T-helper 1 cell treated with Interleukin-12 subunit alpha and Interleukin-12 subunit beta and Interleukin-4 antibody, amounts not matched to agents 30 ng/mL and 1 ng/mL, for 36 hours (primary cell): Measurements from ENCODE around the gene LMCD1. TPM values are rescaled to one million over a fixed set of nuclear protein-coding genes. Genes with fewer than 3 reads are reported as not detected.

Experiments used
- intact Hi-C: fragments of 100-400 bp; cut with micrococcal nuclease; formaldehyde crosslinking; loops from one replicate; pipeline ENCODE4 v1.15.1; 2024
- total RNA-seq: library from RNA; stranded (reverse); gene quantifications from 2 replicates; pipeline ENCODE4 v1.2.3, GENCODE V29; 2022

LMCD1 gene
- total RNA-seq, 1 donor from 2014 or later = 0.59 TPM

DNA sequence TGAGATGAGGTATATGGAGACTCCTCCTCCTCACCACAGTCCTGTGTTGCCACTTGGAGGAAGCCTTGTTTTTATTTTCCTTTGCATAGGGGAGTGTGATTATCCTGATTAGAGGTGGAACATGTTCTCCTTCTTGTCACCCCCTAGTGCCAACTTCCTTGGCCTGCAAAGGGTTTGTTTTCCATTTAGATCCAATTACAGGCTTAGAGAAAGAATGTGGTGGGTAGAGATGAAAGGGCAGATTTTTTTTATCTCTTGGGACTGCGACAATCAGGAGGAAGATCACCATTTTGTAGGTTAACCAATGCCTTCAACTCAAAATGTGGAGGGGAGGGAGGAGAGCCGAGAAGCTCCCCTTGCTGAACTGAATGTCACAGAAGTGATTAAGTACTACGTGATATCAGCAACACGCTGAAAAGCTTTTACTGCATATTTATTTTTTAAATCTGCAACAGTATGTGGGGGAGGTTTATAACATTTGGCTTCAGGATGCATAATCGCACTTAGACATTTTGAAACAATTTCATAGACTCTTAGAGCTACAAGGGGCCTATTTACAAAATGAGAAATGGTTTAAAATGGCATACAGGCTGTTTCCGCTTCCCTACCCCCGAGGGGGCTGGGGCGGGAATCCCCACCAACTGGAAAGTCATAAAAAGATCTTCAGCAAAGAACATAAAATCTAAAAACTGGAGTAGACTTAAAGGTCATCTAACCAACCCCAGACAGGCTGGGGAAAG, 2.4 kb downstream of the LMCD1 start:
- intact Hi-C loops = no loop called here

DNA sequence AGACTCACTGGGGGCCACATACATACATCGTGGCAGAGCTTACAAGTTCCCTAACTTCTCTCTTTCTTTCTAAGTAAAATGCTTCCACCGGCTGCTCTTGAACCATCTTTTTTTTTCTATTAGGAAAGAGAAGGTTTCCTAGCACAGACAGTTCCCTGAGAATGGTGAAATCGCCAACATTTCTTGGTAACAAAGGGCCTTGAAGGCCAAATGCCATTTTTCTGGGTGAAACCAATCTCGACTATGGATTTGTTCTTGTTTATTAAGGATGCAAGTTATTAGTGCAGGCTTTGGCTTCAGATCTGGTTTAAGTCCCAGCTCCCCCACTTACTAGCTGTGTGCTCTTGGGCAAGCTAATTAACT, 3.0 kb downstream of the LMCD1 start:
- intact Hi-C loops = no loop called here

- intact Hi-C loops = no loop called here
Measured at GRCh38 chr3:8505621-8506020, 4.0 kb downstream of the LMCD1 start.

DNA sequence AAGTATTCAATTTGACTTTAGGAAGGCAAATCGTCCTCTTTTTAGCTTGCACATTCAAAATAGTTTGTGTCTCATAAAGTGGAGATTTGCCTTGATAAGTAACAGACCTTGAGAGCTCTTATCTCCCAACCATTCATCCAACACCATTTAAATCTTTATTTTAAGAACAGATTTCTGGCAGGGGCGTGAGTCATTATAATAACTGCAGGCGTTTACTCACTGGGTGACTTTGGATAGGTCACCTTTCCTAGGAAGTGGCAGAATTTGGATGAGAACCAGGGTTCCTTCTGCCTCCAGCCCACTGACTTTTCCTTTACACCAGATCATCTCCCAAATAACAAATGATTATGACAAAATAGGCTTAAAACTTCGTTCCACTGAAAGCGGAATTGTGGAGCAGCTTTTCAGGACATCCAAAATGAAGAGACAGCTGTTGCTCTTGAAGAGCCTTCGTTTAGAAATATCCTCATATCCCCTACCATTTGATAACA, 5.0 kb downstream of the LMCD1 start:
- intact Hi-C loops = no loop called here

- intact Hi-C loops = no loop called here
Measured at GRCh38 chr3:8507496-8507895, 5.9 kb downstream of the LMCD1 start.

DNA sequence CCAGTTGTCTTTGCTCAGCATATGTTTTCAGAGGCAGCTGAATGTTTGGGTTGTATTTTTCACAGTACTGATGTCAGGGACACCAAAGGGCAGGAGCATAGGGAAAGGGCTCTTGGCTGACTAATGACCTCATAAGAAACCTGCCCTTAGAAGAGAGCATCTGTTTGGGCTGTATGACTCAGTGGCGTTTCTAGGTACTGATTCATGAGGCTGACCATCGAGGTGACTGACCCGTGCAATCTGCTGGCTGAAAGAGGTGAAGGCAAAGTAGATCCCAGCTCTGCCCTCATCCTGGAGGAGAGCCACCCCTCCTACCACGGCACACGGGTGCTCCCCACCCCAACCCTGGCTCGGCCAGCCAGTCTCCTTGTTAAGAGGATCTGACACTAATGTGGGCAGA, 8.3 kb downstream of the LMCD1 start:
- intact Hi-C loops = no loop called here

DNA sequence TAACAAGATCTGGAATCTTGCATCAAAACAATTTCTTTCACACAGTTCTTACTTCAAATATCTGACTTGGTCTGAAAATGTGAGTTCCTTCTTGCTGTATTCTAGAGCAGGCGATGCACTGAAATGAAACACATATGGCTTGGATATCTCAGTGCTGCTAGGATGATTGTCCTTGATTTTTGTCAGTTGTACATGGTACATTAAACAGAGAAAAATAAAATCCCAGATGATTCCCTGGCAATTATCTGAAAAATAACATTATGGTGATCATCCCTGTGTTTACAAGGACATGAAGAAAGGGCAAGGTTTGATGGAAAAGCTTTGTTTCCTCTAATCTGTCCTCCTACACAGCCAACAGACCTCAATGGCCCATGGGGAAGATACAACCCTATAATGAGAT, 10.6 kb downstream of the LMCD1 start:
- intact Hi-C loops = no loop called here

DNA sequence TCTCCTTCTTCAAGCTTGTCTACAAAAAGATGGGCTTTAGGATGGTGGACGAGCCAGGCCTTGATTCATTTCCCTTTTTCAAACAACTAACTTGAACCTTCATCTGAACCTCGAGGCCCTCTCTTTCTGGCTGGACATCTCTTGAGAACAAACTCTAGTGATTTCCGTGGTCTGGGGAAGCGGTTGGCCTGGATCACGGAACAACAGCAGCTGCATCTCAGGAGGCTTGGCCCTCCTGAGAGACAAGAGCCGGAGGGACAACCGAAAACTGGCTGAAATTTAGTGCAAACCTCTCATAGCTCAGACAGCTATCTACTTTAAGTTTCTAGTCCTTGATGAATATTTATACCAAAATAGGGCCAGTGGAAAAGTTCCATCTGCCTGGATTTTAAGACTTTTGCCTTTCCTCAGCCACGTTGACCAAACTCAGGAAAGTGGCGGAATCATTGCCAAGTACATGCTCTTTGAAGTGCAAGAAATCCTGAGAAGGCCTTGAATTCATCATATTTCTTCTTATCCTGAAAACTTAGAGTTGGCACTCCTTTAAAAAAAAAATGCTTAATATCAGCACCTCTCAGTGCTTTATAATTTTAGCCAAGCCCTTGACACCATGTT, 14.5 kb downstream of the LMCD1 start:
- intact Hi-C loops = no loop called here

DNA sequence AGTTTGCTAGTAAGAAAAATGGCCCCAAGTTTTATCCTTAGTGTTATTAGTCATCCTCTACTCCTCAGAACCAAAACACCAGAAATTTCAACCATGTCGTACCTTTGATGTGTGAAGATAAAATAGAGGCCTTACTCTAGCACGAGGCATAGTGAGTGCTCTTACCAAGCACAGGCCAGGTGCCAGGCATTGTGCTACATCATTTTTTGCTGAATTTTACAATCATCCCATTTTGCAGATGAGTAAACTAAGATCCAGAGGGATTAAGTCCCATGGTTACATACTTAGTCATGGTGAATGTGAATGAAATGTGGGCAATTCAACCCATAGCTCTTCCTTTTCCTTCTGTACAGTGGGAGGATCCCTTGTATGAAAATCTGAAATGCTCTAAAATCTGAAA, 15.2 kb downstream of the LMCD1 start:
- intact Hi-C loops = no loop called here

DNA sequence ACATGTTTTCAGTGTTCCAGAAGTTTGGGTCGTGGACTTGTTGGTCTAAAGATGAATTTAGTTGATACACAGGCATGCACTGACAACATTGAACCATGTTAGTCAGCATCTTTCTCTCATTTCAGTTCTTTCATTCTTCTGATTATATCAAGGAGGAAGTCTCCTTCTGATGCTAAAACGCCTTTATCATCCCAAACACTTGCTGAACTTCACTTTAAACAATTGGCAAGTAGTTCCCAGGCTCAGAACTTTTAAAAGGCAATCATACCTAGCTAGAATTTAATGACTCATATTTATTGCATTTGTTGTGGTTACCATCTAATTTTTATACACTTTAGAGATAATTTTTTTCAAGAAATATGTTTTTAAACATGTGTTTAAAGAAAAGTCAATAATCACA, 15.9 kb downstream of the LMCD1 start:
- intact Hi-C loops = no loop called here

GRCh38 chr3:8518138-8518537, 16.5 kb downstream of the LMCD1 start:
- intact Hi-C loops = no loop called here

- intact Hi-C loops = no loop called here
Measured at GRCh38 chr3:8519156-8519555, 17.5 kb downstream of the LMCD1 start.

- intact Hi-C loops = no loop called here
Measured at GRCh38 chr3:8519774-8520448, 18.3 kb downstream of the LMCD1 start.

DNA sequence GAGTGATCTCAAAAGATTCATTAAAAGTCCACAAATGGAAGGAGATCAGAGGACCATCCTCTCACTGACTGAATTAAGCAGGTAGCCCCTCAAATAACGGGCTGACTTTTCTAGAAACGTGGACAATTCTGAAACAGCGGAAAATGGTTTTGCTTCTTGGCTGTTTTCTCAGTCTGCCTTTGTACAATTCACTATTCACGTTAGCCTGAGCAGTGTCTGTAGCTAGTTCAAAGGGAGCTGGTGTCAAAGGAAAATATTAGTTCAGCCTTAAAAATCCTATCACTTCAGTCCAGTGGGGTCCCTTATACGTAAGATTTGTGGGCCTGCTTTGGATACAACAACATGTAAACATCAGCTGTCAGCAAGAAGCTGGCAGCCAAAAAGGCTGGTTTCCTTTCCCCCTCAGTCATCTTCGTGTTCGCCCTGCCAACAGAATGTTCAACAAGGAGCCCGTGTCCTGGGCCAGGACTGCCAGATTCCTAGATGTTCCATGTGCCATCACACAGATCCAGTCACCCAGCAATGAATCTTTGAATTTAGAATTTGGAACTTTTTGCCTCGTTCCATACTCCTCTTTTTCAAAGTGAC, 19.3 kb downstream of the LMCD1 start:
- intact Hi-C loops = no loop called here

GRCh38 chr3:8523041-8523440, 21.4 kb downstream of the LMCD1 start:
- intact Hi-C loops = no loop called here

DNA sequence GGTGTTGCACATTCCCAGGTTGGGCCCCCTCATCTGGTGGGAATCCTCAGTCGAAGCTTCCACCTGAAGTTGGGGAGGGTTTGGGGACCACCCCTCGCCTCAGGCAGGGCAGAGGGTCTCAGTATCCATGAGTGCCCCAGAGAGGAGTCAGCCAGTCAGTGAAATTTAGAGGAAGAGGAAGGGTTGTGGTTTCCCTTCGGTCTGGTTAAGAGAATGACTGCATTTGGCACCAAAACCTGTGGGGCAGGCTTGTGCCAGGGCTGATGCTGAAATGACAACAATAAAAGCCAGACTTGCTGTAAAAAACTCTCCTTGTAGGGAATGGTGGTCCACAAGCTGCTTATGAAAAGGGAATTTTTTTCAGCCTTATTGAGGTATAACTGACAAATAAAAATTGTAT, 22.6 kb downstream of the LMCD1 start:
- intact Hi-C loops = no loop called here

- intact Hi-C loops = no loop called here
Measured at GRCh38 chr3:8524656-8525399, 23.2 kb downstream of the LMCD1 start.

DNA sequence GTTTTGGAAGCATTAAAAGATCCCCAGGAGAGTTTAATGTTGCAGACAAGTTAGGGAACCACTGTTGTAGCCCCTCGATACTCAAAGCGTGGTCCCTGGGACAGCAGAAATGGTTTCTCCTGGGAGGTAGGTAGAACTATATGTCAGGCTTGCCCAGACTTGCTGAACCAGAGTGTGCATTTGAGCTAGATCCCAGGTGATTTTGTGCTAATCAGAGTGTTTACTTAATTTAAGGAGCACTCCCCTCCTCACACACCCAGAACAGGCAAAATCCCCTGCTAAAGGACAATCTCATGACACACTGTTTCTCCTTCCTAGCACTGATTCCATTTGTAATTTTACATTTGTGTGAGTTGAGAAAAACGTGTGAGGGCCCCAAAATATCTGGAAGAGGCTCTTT, 24.3 kb downstream of the LMCD1 start:
- intact Hi-C loops = no loop called here

DNA sequence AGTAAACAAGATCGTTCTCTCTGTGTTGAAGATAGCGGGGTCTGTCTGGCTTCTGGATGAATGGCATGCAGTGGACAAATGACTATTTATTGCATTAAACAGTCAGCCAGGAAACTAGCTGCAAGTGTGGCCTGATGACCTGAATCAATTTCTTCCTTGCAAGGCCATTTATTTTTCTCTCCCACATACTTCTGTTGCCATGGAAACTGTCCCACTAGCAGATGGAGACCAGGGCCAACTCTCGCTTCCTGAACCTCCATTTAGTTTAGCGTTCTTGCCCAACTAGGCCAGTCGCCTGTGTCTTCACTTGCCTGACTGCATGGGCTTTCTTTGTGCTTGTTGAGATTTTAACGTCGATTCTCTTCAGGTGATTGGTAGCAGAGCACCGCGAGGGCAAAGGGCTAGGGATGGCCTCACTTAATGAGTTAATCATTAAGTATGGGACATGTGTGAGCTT, 27.6 kb downstream of the LMCD1 start:
- intact Hi-C loops = no loop called here

- intact Hi-C loops = no loop called here
Measured at GRCh38 chr3:8529738-8530525, 28.3 kb downstream of the LMCD1 start.

GRCh38 chr3:8530581-8530980, 29.0 kb downstream of the LMCD1 start:
- intact Hi-C loops = no loop called here
